Fibroblast of lung (primary cell): ENCODE data around the gene ARHGEF38. TPM values are rescaled to one million over a fixed set of nuclear protein-coding genes. Genes with fewer than 3 reads are reported as not detected.

ENCODE experiments used
- DNase-seq, 2 donors: peaks; one replicate each; pipeline versions ENCODE4 v3.0.0 to v3.0.0-alpha.2; 2010; ENCODE audit warnings: low read depth in 2 of 2
- H2AFZ ChIP-seq: 2 replicates; pipeline ENCODE4 v1.5.1; 2012; ENCODE audit warnings: low read length, control low read depth, inconsistent platforms
- H3K27ac ChIP-seq: 2 replicates; pipeline ENCODE4 v1.5.1; 2011; ENCODE audit warnings: low read length, control low read depth; ENCODE audit not compliant: insufficient read depth
- H3K27me3 ChIP-seq: 2 replicates; pipeline ENCODE4 v1.5.1; 2011; ENCODE audit warnings: mild to moderate bottlenecking, low read length; ENCODE audit not compliant: control insufficient read depth, insufficient read depth
- H3K36me3 ChIP-seq: 2 replicates; pipeline ENCODE4 v1.5.1; 2011; ENCODE audit warnings: low read length; ENCODE audit not compliant: control insufficient read depth, insufficient read depth
- H3K4me1 ChIP-seq: 2 replicates; pipeline ENCODE4 v1.5.1; 2011; ENCODE audit warnings: low read length; ENCODE audit not compliant: control insufficient read depth, insufficient read depth; ENCODE audit errors: extremely low read depth
- H3K4me2 ChIP-seq: 2 replicates; pipeline ENCODE4 v1.5.1; 2011; ENCODE audit warnings: low read length, control low read depth; ENCODE audit not compliant: insufficient read depth; ENCODE audit errors: extremely low read depth
- H3K4me3 ChIP-seq, 4 experiments: fragments of 200-600 bp in 1 of 4; sonication (generic) in 1 of 4; replicated peaks in 1 of 4; 2 replicates each; pipeline ENCODE4 v1.5.1; 2011 to 2016; ENCODE audit warnings: low read length in 4 of 4, low read depth in 3 of 4, mild to moderate bottlenecking in 3 of 4, control low read depth in 2 of 4, inconsistent platforms in 1 of 4, mixed read lengths in 1 of 4; ENCODE audit not compliant: insufficient read depth in 1 of 4; ENCODE audit errors: control extremely low read depth in 1 of 4
- H3K79me2 ChIP-seq: 2 replicates; pipeline ENCODE4 v1.5.1; 2012; ENCODE audit warnings: mild to moderate bottlenecking, low read length, inconsistent platforms; ENCODE audit not compliant: control insufficient read depth, insufficient read depth
- H3K9ac ChIP-seq: 2 replicates; pipeline ENCODE4 v1.5.1; 2011; ENCODE audit warnings: mild to moderate bottlenecking, low read length, control low read depth; ENCODE audit not compliant: insufficient read depth
- H3K9me3 ChIP-seq: 2 replicates; pipeline ENCODE4 v1.5.1; 2012; ENCODE audit warnings: low read depth, low read length; ENCODE audit not compliant: control insufficient read depth, insufficient read depth
- H4K20me1 ChIP-seq: 2 replicates; pipeline ENCODE4 v1.5.1; 2011; ENCODE audit warnings: low read length; ENCODE audit not compliant: control insufficient read depth, insufficient read depth; ENCODE audit errors: extremely low read depth
- CTCF ChIP-seq, 2 donors: IDR thresholded peaks in 1 of 2; conservative IDR thresholded peaks in 1 of 2; 1 replicate in 1 of 2; 2 replicates in 1 of 2; pipeline ENCODE4 v1.5.1; 2011 to 2012; ENCODE audit warnings: low read length in 2 of 2, control low read depth in 1 of 2, inconsistent platforms in 1 of 2, low read depth in 1 of 2, mild to moderate bottlenecking in 1 of 2
- EZH2 ChIP-seq: IDR thresholded peaks from 2 replicates; pipeline ENCODE4 v1.5.1; 2012; ENCODE audit warnings: low read length, control low read depth, mild to moderate bottlenecking; ENCODE audit errors: missing control alignments
- polyA plus RNA-seq, 2 donors: library from polyadenylated mRNA; depleted of rRNA in 1 of 2; stranded (reverse) in 1 of 2; unstranded in 1 of 2; fragments of >200 nt; gene quantifications; 2 replicates each; pipeline ENCODE4 v1.2.1, GENCODE V29; 2011 to 2012; ENCODE audit warnings: missing spikeins in 1 of 2
- total RNA-seq: library from RNA; depleted of rRNA; stranded (reverse); fragments of >200 nt; gene quantifications from 2 replicates; pipeline ENCODE4 v1.2.1, GENCODE V29; 2014

The ARHGEF38 gene
- total and polyA plus RNA-seq, 2 donors (not counting 1 experiment from before 2014, with no cell fraction given) = not detected

- Histone ChIP-seq H3K9ac (no peak overlapping the region), H3K4me1 (no peaks in the 10 kb centered on the region), H3K27me3 (no peaks in the 10 kb centered on the region), H3K79me2 (no peaks in the 10 kb centered on the region), H3K4me3 (no peak overlapping the region), H2AFZ (no peak overlapping the region), H3K36me3 (no peaks in the 10 kb centered on the region), H3K9me3 (no peaks in the 10 kb centered on the region), H3K27ac (no peak overlapping the region), H3K4me2 (no peak overlapping the region), H4K20me1 (no peaks in the 10 kb centered on the region)
- DNase-seq = no peak
- TF ChIP-seq EZH2 = no peak
- TF ChIP-seq CTCF (conservative IDR thresholded peaks at IDR 0.05 in 1 of 2, IDR thresholded peaks at IDR 0.05 in 1 of 2; ENCODE audit: low read depth in 1 of 2, low read length in 2 of 2) = no peak
Observed at GRCh38 chr4:105587841-105588240, 35.4 kb downstream of the ARHGEF38 start.

- Histone ChIP-seq H3K79me2 (no peaks in the 10 kb centered on the region), H4K20me1 (no peaks in the 10 kb centered on the region), H3K36me3 (no peaks in the 10 kb centered on the region), H3K4me3 (no peak overlapping the region), H3K4me1 (no peaks in the 10 kb centered on the region), H3K4me2 (no peak overlapping the region), H3K27ac (no peak overlapping the region), H3K9me3 (no peaks in the 10 kb centered on the region), H3K9ac (no peak overlapping the region), H3K27me3 (no peaks in the 10 kb centered on the region), H2AFZ (no peak overlapping the region)
- no peak for TF ChIP-seq CTCF (conservative IDR thresholded peaks at IDR 0.05 in 1 of 2, IDR thresholded peaks at IDR 0.05 in 1 of 2; ENCODE audit: low read depth in 1 of 2, low read length in 2 of 2)
- TF ChIP-seq EZH2 = no peak
- DNase-seq = no peak
Observed at GRCh38 chr4:105588252-105588651, 35.8 kb downstream of the ARHGEF38 start.

GRCh38 chr4:105591573-105591972, 39.2 kb downstream of the ARHGEF38 start:
- Histone ChIP-seq H4K20me1 (no peaks in the 10 kb centered on the region), H3K79me2 (no peaks in the 10 kb centered on the region), H3K4me2 (no peak overlapping the region), H2AFZ (no peak overlapping the region), H3K4me1 (no peaks in the 10 kb centered on the region), H3K27ac (no peak overlapping the region), H3K36me3 (no peaks in the 10 kb centered on the region), H3K9me3 (no peaks in the 10 kb centered on the region), H3K9ac (no peak overlapping the region), H3K27me3 (no peaks in the 10 kb centered on the region), H3K4me3 (no peak overlapping the region)
- DNase-seq = no peak
- TF ChIP-seq CTCF (conservative IDR thresholded peaks at IDR 0.05 in 1 of 2, IDR thresholded peaks at IDR 0.05 in 1 of 2; ENCODE audit: low read depth in 1 of 2, low read length in 2 of 2) = no peak
- no peak for TF ChIP-seq EZH2
